HCT116 (cell line): ENCODE measurements around the gene SPIN1. TPM values are rescaled to one million over a fixed set of nuclear protein-coding genes. Genes with fewer than 3 reads are reported as not detected.

Source experiments
- ATAC-seq: fragments of 200-7000 bp; cut with Tn5 transposase; 2 replicates; pipeline ENCODE4 v1.9.1; 2020; ENCODE audit warnings: mild to moderate bottlenecking, moderate library complexity
- BruUV-seq: library from RNA; stranded (reverse); fragments of 400-500 nt; replicated peaks from 2 replicates; lab custom pipeline; 2021; lab: Mats Ljungman, UMichigan
- CTCF ChIA-PET: fragments of 300-600 bp; sonication (Branson Sonifier 250); formaldehyde crosslinking; loops from one replicate; lab custom pipeline; 2021; ENCODE audit warnings: antibody characterized with exemption; lab: Charles Lee
- POLR2A ChIA-PET: fragments of 300-600, 350-600 bp; sonication (Branson Sonifier 250); formaldehyde crosslinking; loops from one replicate; lab custom pipeline; 2021; ENCODE audit warnings: antibody characterized with exemption; lab: Charles Lee
- RAD21 ChIA-PET, 2 experiments: fragments of 300-600 bp; sonication (Branson Sonifier 250); formaldehyde crosslinking; loops; one replicate each; lab custom pipeline; 2023; ENCODE audit warnings: low total read pairs in 2 of 2; ENCODE audit not compliant: uncharacterized antibody in 2 of 2, unreplicated experiment in 2 of 2, low non-redundant PET in 1 of 2; lab: Charles Lee
- DNase-seq: peaks from one replicate; pipeline ENCODE4 v3.0.0-alpha.2; 2010; ENCODE audit warnings: low read depth, low spot score
- H2AFZ ChIP-seq: fragments of 200-600 bp; shearing (Covaris generic), sonication (generic); 2 replicates; pipeline ENCODE4 v1.6.1; 2017; ENCODE audit warnings: low read depth, mixed run types, mixed read lengths, antibody characterized with exemption, low read length; ENCODE audit not compliant: poor library complexity, severe bottlenecking
- H3K27ac ChIP-seq: 2 replicates; pipeline ENCODE4 v1.5.1; 2012; ENCODE audit warnings: low read depth, low read length
- H3K27me3 ChIP-seq: fragments of 200-600 bp; sonication (generic); 2 replicates; pipeline ENCODE4 v1.6.1; 2016; ENCODE audit warnings: mixed run types, low read length, mixed read lengths; ENCODE audit not compliant: insufficient read depth
- H3K36me3 ChIP-seq, 2 experiments: fragments of 200-500 bp in 1 of 2; fragments of 200-600 bp in 1 of 2; sonication (Bioruptor generic) in 1 of 2; sonication (generic) in 1 of 2; 2 replicates each; pipeline versions ENCODE4 v1.5.1 to v1.6.1; 2014 to 2016; ENCODE audit warnings: low read length in 2 of 2, inconsistent platforms in 1 of 2, mixed read lengths in 1 of 2, mixed run types in 1 of 2; ENCODE audit not compliant: insufficient read depth in 2 of 2, control insufficient read depth in 1 of 2
- H3K4me1 ChIP-seq, 2 experiments: fragments of 200-600 bp in 1 of 2; sonication (generic) in 1 of 2; 2 replicates each; pipeline versions ENCODE4 v1.5.1 to v1.6.1; 2012 to 2017; ENCODE audit warnings: low read length in 2 of 2, inconsistent platforms in 1 of 2, mild to moderate bottlenecking in 1 of 2, mixed read lengths in 1 of 2, mixed run types in 1 of 2, moderate library complexity in 1 of 2; ENCODE audit not compliant: insufficient read depth in 2 of 2, control insufficient read depth in 1 of 2
- H3K4me2 ChIP-seq: fragments of 200-600 bp; sonication (generic); 2 replicates; pipeline ENCODE4 v1.6.1; 2017; ENCODE audit warnings: mixed run types, low read length, mixed read lengths
- H3K4me3 ChIP-seq, 2 experiments: fragments of 200-600 bp in 1 of 2; sonication (generic) in 1 of 2; replicated peaks in 1 of 2; 2 replicates each; pipeline ENCODE4 v1.5.1; 2011 to 2016; ENCODE audit warnings: low read length in 2 of 2, control low read depth in 1 of 2, low read depth in 1 of 2, mild to moderate bottlenecking in 1 of 2, mixed read lengths in 1 of 2, mixed run types in 1 of 2
- H3K79me2 ChIP-seq: fragments of 200-600 bp; sonication (generic); 2 replicates; pipeline ENCODE4 v1.6.1; 2017; ENCODE audit warnings: mild to moderate bottlenecking, mixed run types, low read length, moderate library complexity, mixed read lengths; ENCODE audit not compliant: insufficient read depth
- H3K9ac ChIP-seq: fragments of 200-600 bp; sonication (generic); 2 replicates; pipeline ENCODE4 v1.6.1; 2016; ENCODE audit warnings: low read length, mixed read lengths
- H3K9me2 ChIP-seq: fragments of 200-600 bp; sonication (generic), shearing (Covaris generic); 2 replicates; pipeline ENCODE4 v1.6.1; 2017; ENCODE audit warnings: mixed run types, mild to moderate bottlenecking, moderate library complexity; ENCODE audit not compliant: insufficient read depth
- H3K9me3 ChIP-seq, 2 experiments: fragments of 200-500 bp in 1 of 2; fragments of 200-600 bp in 1 of 2; sonication (Bioruptor generic) in 1 of 2; sonication (generic) in 1 of 2; 2 replicates each; pipeline ENCODE4 v1.6.1; 2014 to 2017; ENCODE audit warnings: low read length in 2 of 2, mixed read lengths in 2 of 2, inconsistent platforms in 1 of 2, low read depth in 1 of 2, mild to moderate bottlenecking in 1 of 2, mixed run types in 1 of 2, moderate library complexity in 1 of 2; ENCODE audit not compliant: control insufficient read depth in 1 of 2, insufficient read depth in 1 of 2
- H4K20me1 ChIP-seq: fragments of 200-600 bp; sonication (generic), shearing (Covaris generic); 2 replicates; pipeline ENCODE4 v1.6.1; 2017; ENCODE audit warnings: mixed run types, mild to moderate bottlenecking, moderate library complexity; ENCODE audit not compliant: insufficient read depth
- CEBPB ChIP-seq: IDR thresholded peaks from 2 replicates; pipeline ENCODE4 v1.6.1; 2012; ENCODE audit warnings: low read depth
- CTCF ChIP-seq, 3 experiments: fragments of 200-600 bp in 1 of 3; sonication (generic) in 1 of 3; IDR thresholded peaks in 2 of 3; conservative IDR thresholded peaks in 1 of 3; 2 replicates each; pipeline ENCODE4 v1.5.1; 2012 to 2017; ENCODE audit warnings: low read depth in 2 of 3, low read length in 2 of 3, antibody characterized with exemption in 1 of 3, borderline replicate concordance in 1 of 3, control low read depth in 1 of 3, mild to moderate bottlenecking in 1 of 3, mixed read lengths in 1 of 3, mixed run types in 1 of 3, moderate library complexity in 1 of 3; ENCODE audit not compliant: insufficient read depth in 1 of 3
- ELF1 ChIP-seq: IDR thresholded peaks from 2 replicates; pipeline ENCODE4 v1.6.1; 2012; ENCODE audit warnings: low read depth, borderline replicate concordance
- EZH2 ChIP-seq: fragments of 200-600 bp; sonication (generic); IDR thresholded peaks from 2 replicates; pipeline ENCODE4 v1.6.1; 2017; ENCODE audit warnings: antibody characterized with exemption, mixed run types
- MAX ChIP-seq: IDR thresholded peaks from 2 replicates; pipeline ENCODE4 v1.6.1; 2012
- POLR2A ChIP-seq: IDR thresholded peaks from 2 replicates; pipeline ENCODE4 v1.7.0; 2011; ENCODE audit warnings: borderline replicate concordance; ENCODE audit not compliant: insufficient read depth, insufficient read length; ENCODE audit errors: extremely low read depth
- RAD21 ChIP-seq: IDR thresholded peaks from 2 replicates; pipeline ENCODE4 v1.6.1; 2012; ENCODE audit warnings: low read depth, mild to moderate bottlenecking
- REST ChIP-seq: IDR thresholded peaks from 2 replicates; pipeline ENCODE4 v1.6.1; 2012; ENCODE audit warnings: low read depth
- TCF7L2 ChIP-seq: IDR thresholded peaks from 2 replicates; pipeline ENCODE4 v1.7.0; 2011; ENCODE audit warnings: borderline replicate concordance, inconsistent platforms; ENCODE audit not compliant: insufficient read depth, insufficient read length; ENCODE audit errors: extremely low read depth
- YY1 ChIP-seq: IDR thresholded peaks from 2 replicates; pipeline ENCODE4 v1.6.1; 2011; ENCODE audit warnings: low read length, low read depth, moderate library complexity, mild to moderate bottlenecking; ENCODE audit not compliant: insufficient replicate concordance; ENCODE audit errors: extremely low read depth
- ZBTB33 ChIP-seq: IDR thresholded peaks from 2 replicates; pipeline ENCODE4 v1.6.1; 2011; ENCODE audit warnings: mild to moderate bottlenecking, low read length, moderate library complexity; ENCODE audit not compliant: insufficient replicate concordance; ENCODE audit errors: extremely low read depth
- ZFX ChIP-seq: fragments of 450-650 bp; IDR thresholded peaks from 2 replicates; pipeline ENCODE4 v1.6.1; 2017
- ZNF274 ChIP-seq: fragments of 200-500 bp; sonication (Bioruptor generic); IDR thresholded peaks from 2 replicates; pipeline ENCODE4 v1.6.1; 2014; ENCODE audit warnings: mild to moderate bottlenecking, low read depth, low read length, inconsistent platforms
- intact Hi-C: fragments of 100-400 bp; cut with micrococcal nuclease; formaldehyde crosslinking; loops from 2 replicates; pipeline ENCODE4 v1.10.0; 2022
- total RNA-seq: library from RNA; stranded (reverse); gene quantifications from one replicate; pipeline ENCODE4 v1.2.1, GENCODE V29; 2021; ENCODE audit not compliant: unreplicated experiment

SPIN1 gene
- total RNA-seq, 1 experiment from 2014 or later: 74.0 TPM

GRCh38 chr9:88414298-88414697, 26.1 kb downstream of the SPIN1 start:
- Histone ChIP-seq H3K4me3 (no peak overlapping the region), H3K27me3 (no peaks in the 10 kb centered on the region), H4K20me1 (no peaks in the 10 kb centered on the region), H3K27ac (no peak overlapping the region), H3K9me3 (peaks cover 17 to 20% of the 10 kb centered on the region in 2 experiments), H2AFZ (no peak overlapping the region), H3K4me2 (no peak overlapping the region), H3K79me2 (peaks cover 97% of the 10 kb centered on the region), H3K9me2 (no peaks in the 10 kb centered on the region), H3K9ac (no peak overlapping the region), H3K36me3 (peaks cover 0 to 15% of the 10 kb centered on the region in 2 experiments; a peak in 1 of 4 replicates), H3K4me1 (peaks cover 0 to 10% of the 10 kb centered on the region in 2 experiments; a peak in 1 of 4 replicates)
- TF ChIP-seq ZBTB33 (no peak), CTCF (IDR thresholded peaks at IDR 0.05 in 2 of 3, conservative IDR thresholded peaks at IDR 0.05 in 1 of 3; ENCODE audit: borderline replicate concordance in 1 of 3, insufficient read depth in 1 of 3, low read depth in 2 of 3, low read length in 2 of 3) (no peak), EZH2 (no peak), RAD21 (no peak), CEBPB (no peak), ZNF274 (no peak), REST (no peak), YY1 (no peak), POLR2A (no peak), MAX (no peak), ELF1 (no peak), TCF7L2 (no peak), ZFX (no peak)
- POLR2A ChIA-PET: no interaction called here
- no peak for ATAC-seq
- RAD21 ChIA-PET: no interaction called here
- CTCF ChIA-PET: no interaction called here
- no TSS peak for BruUV-seq
- DNase-seq: no peak
- intact Hi-C loops: no loop called here
